ENCODE results near the gene KCNH2. TPM values are rescaled to one million over a fixed set of nuclear protein-coding genes. Genes with fewer than 3 reads are reported as not detected.

The KCNH2 gene
- total and polyA plus RNA-seq, 2 donors (not counting 1 experiment from before 2014, with no cell fraction given): 0.86 to 2.7 TPM

GRCh38 chr7:150939466-150939865 lies 38.7 kb downstream of the KCNH2 start:
- H3K4me2 ChIP-seq (replicated peaks; ENCODE audit: low read depth, low read length, poor library complexity, severe bottlenecking): no peak overlapping the region
- Mint-ChIP-seq H3K27ac (no peak overlapping the region), H3K4me1 (peaks cover 8% of the 10 kb centered on the region), H3K27me3 (peaks cover 19% of the 10 kb centered on the region), H3K4me3 (no peak overlapping the region), H3K9me3 (ENCODE audit: insufficient read depth) (no peaks in the 10 kb centered on the region)
- no peak for ATAC-seq (ENCODE audit: low read depth)
- no peak for DNase-seq
- no peaks in the 10 kb centered on the region for H4K20me1 ChIP-seq (ENCODE audit: control insufficient read depth, insufficient read depth, low read length, poor library complexity, severe bottlenecking)
- H3K9me3 ChIP-seq (ENCODE audit: control extremely low read depth in 1 of 3, control insufficient read depth in 2 of 3, insufficient read depth in 1 of 3, low read length in 2 of 3): no peaks in the 10 kb centered on the region
- H3K79me2 ChIP-seq (ENCODE audit: control insufficient read depth, insufficient read depth, low read length): no peaks in the 10 kb centered on the region
- intact Hi-C loops (cut with micrococcal nuclease): no loop called here
- H3K27ac ChIP-seq (ENCODE audit: low read length in 2 of 2): no peak overlapping the region
- H3K27me3 ChIP-seq (replicated peaks in 1 of 4; ENCODE audit: control extremely low read depth in 1 of 4, control insufficient read depth in 3 of 4, insufficient read depth in 4 of 4, low read length in 3 of 4): peaks cover 0 to 10% (median 2%) of the 10 kb centered on the region in 4 experiments
- no peaks in the 10 kb centered on the region for H3K36me3 ChIP-seq (replicated peaks in 1 of 2; ENCODE audit: control extremely low read depth in 1 of 2, control insufficient read depth in 1 of 2, extremely low read depth in 1 of 2, insufficient read depth in 2 of 2, low read length in 1 of 2)
- H3K4me1 ChIP-seq (ENCODE audit: control insufficient read depth in 2 of 2, insufficient read depth in 2 of 2, low read length in 2 of 2): peaks cover 0 to 9% of the 10 kb centered on the region in 2 donors
- H3K9ac ChIP-seq (ENCODE audit: low read length): no peak overlapping the region
- TF ChIP-seq EZH2 (IDR thresholded peaks at IDR 0.05; ENCODE audit: borderline replicate concordance, insufficient read depth, low read depth, low read length, poor library complexity, severe bottlenecking) (no peak), CTCF (IDR thresholded peaks at IDR 0.05) (no peak)
- no peak overlapping the region for H2AFZ ChIP-seq (ENCODE audit: insufficient read depth, low read depth, low read length, poor library complexity, severe bottlenecking)
- POLR2A ChIA-PET: no interaction called here
- CTCF ChIA-PET: no interaction called here
- H3K4me3 ChIP-seq (ENCODE audit: control extremely low read depth in 1 of 5, extremely low read depth in 1 of 5, insufficient read depth in 1 of 5, low read depth in 2 of 5, low read length in 4 of 5): no peak overlapping the region

- peaks cover 8% of the 10 kb centered on the region for H3K4me1 Mint-ChIP-seq
- intact Hi-C loops (cut with micrococcal nuclease): no loop called here
- Histone ChIP-seq H4K20me1 (ENCODE audit: control insufficient read depth, insufficient read depth, low read length, poor library complexity, severe bottlenecking) (no peaks in the 10 kb centered on the region), H3K27me3 (replicated peaks in 1 of 4; ENCODE audit: control extremely low read depth in 1 of 4, control insufficient read depth in 3 of 4, insufficient read depth in 4 of 4, low read length in 3 of 4) (peaks cover 0 to 10% (median 2%) of the 10 kb centered on the region in 4 experiments), H3K9me3 (ENCODE audit: control extremely low read depth in 1 of 3, control insufficient read depth in 2 of 3, insufficient read depth in 1 of 3, low read length in 2 of 3) (no peaks in the 10 kb centered on the region), H3K36me3 (replicated peaks in 1 of 2; ENCODE audit: control extremely low read depth in 1 of 2, control insufficient read depth in 1 of 2, extremely low read depth in 1 of 2, insufficient read depth in 2 of 2, low read length in 1 of 2) (no peaks in the 10 kb centered on the region), H3K4me1 (ENCODE audit: control insufficient read depth in 2 of 2, insufficient read depth in 2 of 2, low read length in 2 of 2) (peaks cover 0 to 9% of the 10 kb centered on the region in 2 donors), H3K4me3 (ENCODE audit: control extremely low read depth in 1 of 5, extremely low read depth in 1 of 5, insufficient read depth in 1 of 5, low read depth in 2 of 5, low read length in 4 of 5) (no peak overlapping the region), H3K79me2 (ENCODE audit: control insufficient read depth, insufficient read depth, low read length) (no peaks in the 10 kb centered on the region), H3K27ac (ENCODE audit: low read length in 2 of 2) (no peak overlapping the region), H2AFZ (ENCODE audit: insufficient read depth, low read depth, low read length, poor library complexity, severe bottlenecking) (no peak overlapping the region), H3K9ac (ENCODE audit: low read length) (no peak overlapping the region), H3K4me2 (replicated peaks; ENCODE audit: low read depth, low read length, poor library complexity, severe bottlenecking) (no peak overlapping the region)
- POLR2A ChIA-PET: no interaction called here
- 89% methylated on average over 2 of the region's 2 CpGs for WGBS (ENCODE audit: insufficient coverage)
- no peak for DNase-seq
- TF ChIP-seq CTCF (IDR thresholded peaks at IDR 0.05) (no peak), EZH2 (IDR thresholded peaks at IDR 0.05; ENCODE audit: borderline replicate concordance, insufficient read depth, low read depth, low read length, poor library complexity, severe bottlenecking) (no peak)
- no peak overlapping the region for H3K27ac Mint-ChIP-seq
- CTCF ChIA-PET: no interaction called here
- no peak overlapping the region for H3K4me3 Mint-ChIP-seq
- H3K27me3 Mint-ChIP-seq: peaks cover 19% of the 10 kb centered on the region
- ATAC-seq (ENCODE audit: low read depth): no peak
- H3K9me3 Mint-ChIP-seq (ENCODE audit: insufficient read depth): no peaks in the 10 kb centered on the region
Observed at GRCh38 chr7:150939052-150939451, 39.1 kb downstream of the KCNH2 start.
